ENCODE measurements around the gene RNPS1.
A peak's percentile ranks its signal among the peaks of the same experiment; 100 is the strongest.

Gene RNPS1

GRCh38 chr16:2233872-2234812 is 33.8 kb downstream of the RNPS1 start:
- DNase-seq = no peak

- no peak for DNase-seq
Observed at GRCh38 chr16:2233046-2233775, 34.7 kb downstream of the RNPS1 start.

- no peak for DNase-seq
Observed at GRCh38 chr16:2232094-2232990, 35.6 kb downstream of the RNPS1 start.

GRCh38 chr16:2231016-2231931 is 36.7 kb downstream of the RNPS1 start:
- no peak for DNase-seq

- no peak for DNase-seq
Observed at GRCh38 chr16:2230376-2230775, 37.5 kb downstream of the RNPS1 start.

GRCh38 chr16:2229632-2230250 is 38.2 kb downstream of the RNPS1 start:
- DNase-seq = no peak

GRCh38 chr16:2229091-2229490 is 38.8 kb downstream of the RNPS1 start:
- no peak for DNase-seq

- DNase-seq = no peak
Observed at GRCh38 chr16:2228161-2228824, 39.6 kb downstream of the RNPS1 start.

GRCh38 chr16:2226918-2227317 is 41.0 kb downstream of the RNPS1 start:
- no peak for DNase-seq

GRCh38 chr16:2226245-2226793 is 41.6 kb downstream of the RNPS1 start:
- no peak for DNase-seq

- DNase-seq = no peak
Observed at GRCh38 chr16:2223942-2224486, 43.9 kb downstream of the RNPS1 start.

GRCh38 chr16:2223221-2223941 is 44.5 kb downstream of the RNPS1 start, which contains the start of gene E4F1:
TSS of gene E4F1 (plus strand) at chr16:2223591. CDS start at chr16:2223614, 23 bp downstream.
- peak; percentile 99 for DNase-seq

GRCh38 chr16:2216330-2216729 is 51.6 kb downstream of the RNPS1 start:
- no peak for DNase-seq

GRCh38 chr16:2214719-2214968 is 53.3 kb downstream of the RNPS1 start, which contains the start of gene PGP:
TSS of gene PGP (minus strand) at chr16:2214840. CDS start at chr16:2214777, 63 bp downstream.
- no peak for DNase-seq

GRCh38 chr16:2213817-2214718 is 53.9 kb downstream of the RNPS1 start:
- DNase-seq = no peak

GRCh38 chr16:2212362-2213324 is 55.3 kb downstream of the RNPS1 start:
- DNase-seq = peak; percentile 49

GRCh38 chr16:2211923-2212347 is 56.0 kb downstream of the RNPS1 start:
- DNase-seq = no peak
